ENCODE data around the gene ABHD18.

The ABHD18 gene

DNA sequence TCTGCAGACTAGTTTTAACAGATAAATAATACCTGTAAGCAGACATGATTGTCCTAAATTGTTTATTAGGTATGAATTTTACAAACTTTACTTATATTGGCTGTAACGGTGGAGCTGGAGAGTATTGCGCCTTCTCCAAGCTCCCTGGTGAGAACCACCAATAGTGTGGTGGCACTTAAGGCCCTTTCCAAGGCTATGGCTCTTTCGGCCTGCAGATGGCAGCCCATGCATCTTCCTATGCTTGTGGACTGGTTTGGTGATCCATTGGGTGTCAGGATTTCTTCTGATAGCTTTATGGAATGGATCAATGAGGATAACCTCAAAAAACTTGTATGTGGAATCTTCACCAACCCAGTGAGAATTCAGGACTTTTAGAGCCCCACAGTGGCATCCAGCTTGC lies 103.7 kb downstream of the ABHD18 start:
- peak; percentile 8 for DNase-seq (ENCODE audit: low spot score)

GRCh38 chr4:128076464-128076863 lies 111.3 kb downstream of the ABHD18 start:
- no peak for DNase-seq (ENCODE audit: low spot score)

All from germinal center (tissue), 1 donor.